Mesothelial cell of epicardium (in vitro differentiated cells): ENCODE data around the gene CTXN1. TPM values are rescaled to one million over a fixed set of nuclear protein-coding genes. Genes with fewer than 3 reads are reported as not detected.

Source experiments
- DNase-seq, 2 experiments: peaks; one replicate each; pipeline ENCODE4 v3.0.0; 2021; ENCODE audit warnings: low spot score in 2 of 2; ENCODE audit not compliant: unreplicated experiment in 2 of 2
- H3K27ac Mint-ChIP-seq: 2 replicates; pipeline ENCODE4 v1.8.0; 2021; ENCODE audit warnings: mixed read lengths
- H3K27me3 Mint-ChIP-seq: 2 replicates; pipeline ENCODE4 v1.8.0; 2021; ENCODE audit warnings: low read depth, mixed read lengths
- H3K36me3 Mint-ChIP-seq: 2 replicates; pipeline ENCODE4 v1.8.0; 2021; ENCODE audit warnings: mixed read lengths
- H3K4me1 Mint-ChIP-seq: 2 replicates; pipeline ENCODE4 v1.8.0; 2021; ENCODE audit warnings: mixed read lengths
- H3K4me3 Mint-ChIP-seq: 2 replicates; pipeline ENCODE4 v1.8.0; 2021; ENCODE audit warnings: mild to moderate bottlenecking, moderate library complexity, mixed read lengths
- H3K9me3 Mint-ChIP-seq: 2 replicates; pipeline ENCODE4 v1.8.0; 2021; ENCODE audit warnings: mixed read lengths
- CTCF ChIP-seq: fragments of 200-600 bp; sonication (generic); IDR thresholded peaks from one replicate; pipeline ENCODE4 v1.5.0; 2021; ENCODE audit warnings: antibody characterized with exemption; ENCODE audit not compliant: unreplicated experiment
- total RNA-seq: library from RNA; stranded (reverse); gene quantifications from 3 replicates; pipeline ENCODE4 v1.2.1, GENCODE V29; 2021

CTXN1 gene
- total RNA-seq, 1 donor from 2014 or later: 53.6 TPM

- Mint-ChIP-seq H3K27me3 (peaks cover 5% of the 10 kb centered on the region), H3K4me3 (peak within 1 kb of the TSS; percentile 54), H3K36me3 (no peaks in the 10 kb centered on the region), H3K9me3 (no peaks in the 10 kb centered on the region), H3K27ac (no peak within 1 kb of the TSS), H3K4me1 (peaks cover 3% of the 10 kb centered on the region)
- DNase-seq: peak in 1 of 2 experiments; percentile 73
- no peak for TF ChIP-seq CTCF
Measured at GRCh38 chr19:7888145-7888825, 37.6 kb downstream of the CTXN1 start, which contains the start of gene LRRC8E. TSS of gene LRRC8E (plus strand) at chr19:7888510. CDS start at chr19:7895604, 7,094 bp downstream.

GRCh38 chr19:7887408-7888144 is 38.4 kb downstream of the CTXN1 start:
- DNase-seq: no peak
- Mint-ChIP-seq H3K4me3 (peak overlapping the region; percentile 37), H3K27me3 (peaks cover 5% of the 10 kb centered on the region), H3K27ac (no peak overlapping the region), H3K4me1 (peaks cover 3% of the 10 kb centered on the region), H3K36me3 (no peaks in the 10 kb centered on the region), H3K9me3 (no peaks in the 10 kb centered on the region)
- no peak for TF ChIP-seq CTCF

GRCh38 chr19:7885818-7886217 is 40.1 kb downstream of the CTXN1 start:
- Mint-ChIP-seq H3K27ac (no peak overlapping the region), H3K4me1 (peaks cover 3% of the 10 kb centered on the region), H3K4me3 (no peak overlapping the region), H3K27me3 (peaks cover 5% of the 10 kb centered on the region), H3K9me3 (no peaks in the 10 kb centered on the region), H3K36me3 (no peaks in the 10 kb centered on the region)
- DNase-seq: no peak
- no peak for TF ChIP-seq CTCF

GRCh38 chr19:7883796-7884570 is 42.0 kb downstream of the CTXN1 start:
- H3K4me1 Mint-ChIP-seq: peaks cover 3% of the 10 kb centered on the region
- no peaks in the 10 kb centered on the region for H3K36me3 Mint-ChIP-seq
- H3K9me3 Mint-ChIP-seq: no peaks in the 10 kb centered on the region
- DNase-seq: no peak
- no peak overlapping the region for H3K4me3 Mint-ChIP-seq
- no peak for TF ChIP-seq CTCF
- no peak overlapping the region for H3K27ac Mint-ChIP-seq
- H3K27me3 Mint-ChIP-seq: peaks cover 5% of the 10 kb centered on the region

GRCh38 chr19:7883105-7883504 is 42.8 kb downstream of the CTXN1 start:
- TF ChIP-seq CTCF: no peak
- H3K27me3 Mint-ChIP-seq: peaks cover 5% of the 10 kb centered on the region
- no peaks in the 10 kb centered on the region for H3K4me1 Mint-ChIP-seq
- DNase-seq: no peak
- H3K36me3 Mint-ChIP-seq: no peaks in the 10 kb centered on the region
- H3K9me3 Mint-ChIP-seq: no peaks in the 10 kb centered on the region
- H3K27ac Mint-ChIP-seq: no peak overlapping the region
- H3K4me3 Mint-ChIP-seq: no peak overlapping the region
